GM19452 (cell line): ENCODE results near the gene UBASH3B.

Experiments used
- ATAC-seq: cut with Tn5 transposase; IDR thresholded peaks from one replicate; pipeline ENCODE4 v1.9.1; 2021; ENCODE audit not compliant: unreplicated experiment

Gene UBASH3B

GRCh38 chr11:122647736-122648275, 7.7 kb upstream of the UBASH3B start:
- no peak for ATAC-seq

GRCh38 chr11:122649116-122649515, 6.4 kb upstream of the UBASH3B start:
- no peak for ATAC-seq

- ATAC-seq, result no peak
Measured at GRCh38 chr11:122650619-122651018, 4.9 kb upstream of the UBASH3B start.

- ATAC-seq, result no peak
Measured at GRCh38 chr11:122652495-122652894, 3.0 kb upstream of the UBASH3B start.

GRCh38 chr11:122653916-122654585, 1.5 kb upstream of the UBASH3B start:
- no peak for ATAC-seq

- ATAC-seq, result peak; percentile 50
Measured at GRCh38 chr11:122656073-122656630, 630 bp downstream of the UBASH3B start.

GRCh38 chr11:122656631-122657101, 1.1 kb downstream of the UBASH3B start:
- ATAC-seq, result no peak

- ATAC-seq, result no peak
Measured at GRCh38 chr11:122659676-122660554, 4.4 kb downstream of the UBASH3B start.

GRCh38 chr11:122661182-122661945, 5.8 kb downstream of the UBASH3B start:
- no peak for ATAC-seq

GRCh38 chr11:122663056-122663740, 7.7 kb downstream of the UBASH3B start:
- ATAC-seq, result no peak

GRCh38 chr11:122663764-122664163, 8.2 kb downstream of the UBASH3B start:
- no peak for ATAC-seq

- no peak for ATAC-seq
Measured at GRCh38 chr11:122664188-122664587, 8.7 kb downstream of the UBASH3B start.

GRCh38 chr11:122665861-122666260, 10.3 kb downstream of the UBASH3B start:
- ATAC-seq, result no peak

GRCh38 chr11:122666743-122667142, 11.2 kb downstream of the UBASH3B start:
- no peak for ATAC-seq

- ATAC-seq, result no peak
Measured at GRCh38 chr11:122668562-122669090, 13.1 kb downstream of the UBASH3B start.

- ATAC-seq, result no peak
Measured at GRCh38 chr11:122670131-122670530, 14.6 kb downstream of the UBASH3B start.

- ATAC-seq, result no peak
Measured at GRCh38 chr11:122671400-122671891, 15.9 kb downstream of the UBASH3B start.

- no peak for ATAC-seq
Measured at GRCh38 chr11:122672892-122673291, 17.4 kb downstream of the UBASH3B start.

- no peak for ATAC-seq
Measured at GRCh38 chr11:122673701-122674100, 18.2 kb downstream of the UBASH3B start.

GRCh38 chr11:122676638-122677037, 21.1 kb downstream of the UBASH3B start:
- no peak for ATAC-seq
